GM23338 (cell line): Measurements from ENCODE around the gene HDAC1. TPM values are rescaled to one million over a fixed set of nuclear protein-coding genes. Genes with fewer than 3 reads are reported as not detected.

Source experiments
- ATAC-seq: fragments of 200-7000 bp; cut with Tn5 transposase; 3 replicates; pipeline ENCODE4 v1.9.1; 2020
- DNase-seq: peaks from one replicate; pipeline ENCODE4 v3.0.0-alpha.2; 2015; ENCODE audit warnings: low spot score
- H2AFZ ChIP-seq: fragments of 200-600 bp; sonication (generic); 2 replicates; pipeline ENCODE4 v1.8.0; 2016; ENCODE audit warnings: antibody characterized with exemption, mild to moderate bottlenecking, moderate library complexity
- H3F3A ChIP-seq: fragments of 200-600 bp; sonication (generic); replicated peaks from 2 replicates; pipeline ENCODE4 v1.8.0; 2017; ENCODE audit warnings: antibody characterized with exemption, mixed run types, low read depth
- H3K27ac ChIP-seq: fragments of 200-600 bp; sonication (generic); 2 replicates; pipeline ENCODE4 v1.6.1; 2016; ENCODE audit warnings: low read depth
- H3K27me3 ChIP-seq: fragments of 200-600 bp; sonication (generic); 2 replicates; pipeline ENCODE4 v1.8.0; 2016; ENCODE audit warnings: mild to moderate bottlenecking, mixed run types, moderate library complexity; ENCODE audit not compliant: insufficient read depth
- H3K36me3 ChIP-seq: fragments of 200-600 bp; sonication (generic); 2 replicates; pipeline ENCODE4 v1.8.0; 2016; ENCODE audit warnings: mild to moderate bottlenecking; ENCODE audit not compliant: insufficient read depth
- H3K4me1 ChIP-seq: fragments of 200-600 bp; sonication (generic); 2 replicates; pipeline ENCODE4 v1.8.0; 2016; ENCODE audit warnings: mild to moderate bottlenecking, moderate library complexity; ENCODE audit not compliant: insufficient read depth
- H3K4me2 ChIP-seq: fragments of 200-600 bp; sonication (generic); 2 replicates; pipeline ENCODE4 v1.7.1; 2017; ENCODE audit warnings: mixed run types
- H3K4me3 ChIP-seq: fragments of 200-600 bp; sonication (generic); 2 replicates; pipeline ENCODE4 v1.6.1; 2016; ENCODE audit warnings: mixed run types
- H3K79me2 ChIP-seq: fragments of 200-600 bp; sonication (generic); replicated peaks from 2 replicates; pipeline ENCODE4 v1.8.0; 2017; ENCODE audit warnings: mild to moderate bottlenecking; ENCODE audit not compliant: insufficient read depth
- H3K9me2 ChIP-seq: fragments of 200-600 bp; sonication (generic); 2 replicates; pipeline ENCODE4 v1.8.0; 2017; ENCODE audit not compliant: insufficient read depth
- H4K20me1 ChIP-seq: fragments of 200-600 bp; sonication (generic); replicated peaks from 2 replicates; pipeline ENCODE4 v1.8.0; 2017; ENCODE audit warnings: mild to moderate bottlenecking; ENCODE audit not compliant: insufficient read depth
- H3K27ac Mint-ChIP-seq: 2 replicates; pipeline ENCODE4 v1.8.0; 2020; ENCODE audit warnings: inconsistent platforms, mild to moderate bottlenecking, moderate library complexity, mixed read lengths
- H3K27me3 Mint-ChIP-seq: 3 replicates; pipeline ENCODE4 v1.8.0; 2022; ENCODE audit warnings: low read depth, mild to moderate bottlenecking, moderate library complexity, mixed read lengths, inconsistent platforms; ENCODE audit not compliant: insufficient read depth, poor library complexity
- H3K36me3 Mint-ChIP-seq: 3 replicates; pipeline ENCODE4 v1.8.0; 2021; ENCODE audit warnings: low read depth, mild to moderate bottlenecking, inconsistent platforms, moderate library complexity, mixed read lengths
- H3K4me1 Mint-ChIP-seq: 3 replicates; pipeline ENCODE4 v1.8.0; 2020; ENCODE audit warnings: mild to moderate bottlenecking, inconsistent platforms, mixed read lengths
- H3K4me3 Mint-ChIP-seq: 3 replicates; pipeline ENCODE4 v1.8.0; 2021; ENCODE audit warnings: moderate library complexity, mild to moderate bottlenecking, inconsistent platforms, mixed read lengths
- H3K9me3 Mint-ChIP-seq: 3 replicates; pipeline ENCODE4 v1.8.0; 2020; ENCODE audit warnings: moderate library complexity, mild to moderate bottlenecking, inconsistent platforms, mixed read lengths
- EZH2 ChIP-seq: fragments of 200-600 bp; sonication (generic); IDR thresholded peaks from one replicate; pipeline ENCODE4 v1.8.0; 2017; ENCODE audit warnings: antibody characterized with exemption, mild to moderate bottlenecking, low read depth; ENCODE audit not compliant: unreplicated experiment
- EZH2phosphoT487 ChIP-seq: fragments of 200-600 bp; sonication (generic); IDR thresholded peaks from one replicate; pipeline ENCODE4 v1.8.1; 2018; ENCODE audit warnings: antibody characterized with exemption; ENCODE audit not compliant: unreplicated experiment
- NANOG ChIP-seq: IDR thresholded peaks from 2 replicates; pipeline ENCODE4 v1.6.1; 2016; ENCODE audit warnings: antibody characterized with exemption, borderline replicate concordance
- POLR2AphosphoS5 ChIP-seq: IDR thresholded peaks from 2 replicates; pipeline ENCODE4 v1.6.1; 2016; ENCODE audit warnings: antibody characterized with exemption, low read depth
- STAT1 ChIP-seq: IDR thresholded peaks from one replicate; pipeline ENCODE4 v1.6.1; 2016; ENCODE audit warnings: antibody characterized with exemption; ENCODE audit not compliant: unreplicated experiment
- ZNF462 ChIP-seq: fragments of 250-450 bp; sonication (Bioruptor Pico); IDR thresholded peaks from 2 replicates; pipeline ENCODE4 v1.5.0; 2020; ENCODE audit warnings: mild to moderate bottlenecking, moderate library complexity
- polyA plus RNA-seq: library from polyadenylated mRNA; unstranded; fragments of >200 nt; fragmentation: Nextera tagmentation; extraction: Ambion mirVana; gene quantifications from 2 replicates; pipeline ENCODE4 v1.2.1, GENCODE V29; 2016
- total RNA-seq: library from RNA; depleted of rRNA; stranded (reverse); fragments of >200 nt; shearing (Covaris generic); gene quantifications from 2 replicates; pipeline ENCODE4 v1.2.3, GENCODE V29; 2014
- TF ChIP-seq, protein P1 (sequence below), 2 experiments: fragments of 200-600 bp in 1 of 2; sonication (generic) in 1 of 2; conservative IDR thresholded peaks; 2 replicates each; pipeline versions ENCODE4 v1.5.1 to v1.6.1; 2016 to 2017; ENCODE audit warnings: antibody characterized with exemption in 2 of 2, low read depth in 2 of 2, mild to moderate bottlenecking in 2 of 2, moderate library complexity in 1 of 2

Gene HDAC1
- total and polyA plus RNA-seq, 2 experiments from 2014 or later: 82.6 to 104 TPM

DNA sequence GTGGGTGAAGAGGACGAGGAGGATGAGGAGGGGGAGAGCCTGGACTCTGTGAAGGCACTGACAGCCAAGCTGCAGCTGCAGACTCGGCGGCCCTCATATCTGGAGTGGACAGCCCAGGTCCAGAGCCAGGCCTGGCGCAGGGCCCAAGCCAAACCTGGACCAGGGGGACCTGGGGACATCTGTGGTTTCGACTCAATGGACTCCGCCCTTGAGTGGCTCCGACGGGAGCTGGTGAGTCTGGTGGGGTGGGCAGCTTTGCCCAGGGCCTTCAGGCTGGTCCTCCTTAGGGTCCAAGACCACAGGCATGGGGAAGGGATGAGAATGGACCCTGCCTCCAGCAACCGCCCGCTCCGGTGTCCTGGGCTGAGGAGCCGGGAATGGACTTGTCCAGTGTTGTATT lies 44.4 kb upstream of the HDAC1 start:
- DNase-seq (no peak), ATAC-seq (no peak)
- Histone ChIP-seq H3K4me2 (no peak overlapping the region), H3F3A (peaks cover 24% of the 10 kb centered on the region), H3K9me2 (no peaks in the 10 kb centered on the region), H3K27me3 (no peaks in the 10 kb centered on the region), H2AFZ (no peak overlapping the region), H3K4me3 (no peak overlapping the region), H3K4me1 (peaks cover 35% of the 10 kb centered on the region), H3K36me3 (no peaks in the 10 kb centered on the region), H3K79me2 (no peaks in the 10 kb centered on the region), H3K27ac (no peak overlapping the region), H4K20me1 (no peaks in the 10 kb centered on the region)
- peaks cover 18% of the 10 kb centered on the region for H3K27me3 Mint-ChIP-seq
- H3K4me1 Mint-ChIP-seq: peaks cover 34% of the 10 kb centered on the region
- H3K36me3 Mint-ChIP-seq: no peaks in the 10 kb centered on the region
- H3K9me3 Mint-ChIP-seq: no peaks in the 10 kb centered on the region
- TF ChIP-seq NANOG (no peak), EZH2phosphoT487 (no peak), STAT1 (no peak)
- H3K4me3 Mint-ChIP-seq: no peak overlapping the region
- H3K27ac Mint-ChIP-seq: no peak overlapping the region

DNA sequence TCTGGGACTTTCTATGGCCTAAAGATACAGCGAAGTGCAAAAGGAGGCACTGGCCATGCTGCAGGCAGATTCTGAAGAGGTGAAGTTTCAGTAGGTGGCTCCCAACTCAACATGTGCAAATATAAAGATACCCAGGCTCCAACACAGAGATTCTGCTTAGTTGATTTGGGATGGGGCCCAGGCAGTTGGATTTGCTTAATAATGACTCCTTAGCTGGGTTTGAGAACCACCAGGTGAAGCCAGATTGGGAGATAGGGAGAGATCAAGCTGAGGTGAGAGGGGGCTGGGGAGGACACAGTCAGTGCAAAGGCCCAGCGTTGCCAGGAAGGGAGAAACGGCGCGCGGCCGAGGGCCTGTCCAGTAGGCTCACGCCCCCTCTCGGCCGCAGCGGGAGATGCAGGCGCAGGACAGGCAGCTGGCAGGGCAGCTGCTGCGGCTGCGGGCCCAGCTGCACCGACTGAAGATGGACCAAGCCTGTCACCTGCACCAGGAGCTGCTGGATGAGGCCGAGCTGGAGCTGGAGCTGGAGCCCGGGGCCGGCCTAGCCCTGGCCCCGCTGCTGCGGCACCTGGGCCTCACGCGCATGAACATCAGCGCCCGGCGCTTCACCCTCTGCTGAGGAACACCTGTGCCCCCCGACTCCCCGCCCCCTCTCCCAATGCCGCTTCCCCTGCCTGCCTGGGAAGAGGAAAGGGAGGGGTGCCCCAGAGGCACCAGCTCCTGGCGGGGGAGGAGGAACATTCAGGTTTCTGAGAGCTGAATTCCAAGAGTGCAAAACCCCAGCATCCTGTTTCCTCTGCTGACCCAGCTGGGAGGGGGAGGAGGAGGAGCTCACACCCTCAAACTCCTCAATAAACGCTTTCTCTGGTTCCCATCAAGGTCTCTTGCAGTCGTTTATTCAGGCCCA lies 43.6 kb upstream of the HDAC1 start:
- H3K4me1 ChIP-seq: peaks cover 31% of the 10 kb centered on the region
- DNase-seq (peak; percentile 95), ATAC-seq (peak; percentile 89)
- Mint-ChIP-seq H3K4me3 (peak overlapping the region; percentile 64), H3K27ac (0 out of 2 replicates have a peak overlapping the region, but pooled peaks have one; percentile 62), H3K4me1 (peaks cover 31% of the 10 kb centered on the region), H3K36me3 (no peaks in the 10 kb centered on the region), H3K9me3 (no peaks in the 10 kb centered on the region), H3K27me3 (peaks cover 18% of the 10 kb centered on the region)
- peak overlapping the region; percentile 92 for H3K27ac ChIP-seq
- peak overlapping the region; percentile 84 for H3K4me2 ChIP-seq
- peaks cover 26% of the 10 kb centered on the region for H3F3A ChIP-seq
- no peaks in the 10 kb centered on the region for H3K36me3 ChIP-seq
- H3K4me3 ChIP-seq: peak overlapping the region; percentile 60
- no peaks in the 10 kb centered on the region for H3K79me2 ChIP-seq
- H3K27me3 ChIP-seq: no peaks in the 10 kb centered on the region
- no peaks in the 10 kb centered on the region for H4K20me1 ChIP-seq
- no peaks in the 10 kb centered on the region for H3K9me2 ChIP-seq
- TF ChIP-seq ZNF462 (CRISPR knock-in tag): peak; percentile 62; the same call in 1 of the 2 replicates
- TF ChIP-seq EZH2: no peak
- TF ChIP-seq, protein P1, sequence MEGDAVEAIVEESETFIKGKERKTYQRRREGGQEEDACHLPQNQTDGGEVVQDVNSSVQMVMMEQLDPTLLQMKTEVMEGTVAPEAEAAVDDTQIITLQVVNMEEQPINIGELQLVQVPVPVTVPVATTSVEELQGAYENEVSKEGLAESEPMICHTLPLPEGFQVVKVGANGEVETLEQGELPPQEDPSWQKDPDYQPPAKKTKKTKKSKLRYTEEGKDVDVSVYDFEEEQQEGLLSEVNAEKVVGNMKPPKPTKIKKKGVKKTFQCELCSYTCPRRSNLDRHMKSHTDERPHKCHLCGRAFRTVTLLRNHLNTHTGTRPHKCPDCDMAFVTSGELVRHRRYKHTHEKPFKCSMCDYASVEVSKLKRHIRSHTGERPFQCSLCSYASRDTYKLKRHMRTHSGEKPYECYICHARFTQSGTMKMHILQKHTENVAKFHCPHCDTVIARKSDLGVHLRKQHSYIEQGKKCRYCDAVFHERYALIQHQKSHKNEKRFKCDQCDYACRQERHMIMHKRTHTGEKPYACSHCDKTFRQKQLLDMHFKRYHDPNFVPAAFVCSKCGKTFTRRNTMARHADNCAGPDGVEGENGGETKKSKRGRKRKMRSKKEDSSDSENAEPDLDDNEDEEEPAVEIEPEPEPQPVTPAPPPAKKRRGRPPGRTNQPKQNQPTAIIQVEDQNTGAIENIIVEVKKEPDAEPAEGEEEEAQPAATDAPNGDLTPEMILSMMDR (conservative IDR thresholded peaks at IDR 0.05; ENCODE audit: low read depth in 2 of 2): peak; percentile 74 to 96
- peak; percentile 49 for TF ChIP-seq POLR2AphosphoS5
- H2AFZ ChIP-seq: peak overlapping the region; percentile 64; the same call in 1 of the 2 replicates
